ENCODE data around the gene RSL24D1.

RSL24D1 gene

GRCh38 chr15:55230953-55231352 is 34.2 kb upstream of the RSL24D1 start:
- Histone ChIP-seq H3K9me3 (ENCODE audit: insufficient read depth, low read depth, low read length) (no peaks in the 10 kb centered on the region), H3K27me3 (ENCODE audit: insufficient read depth, low read length, poor library complexity, severe bottlenecking) (no peaks in the 10 kb centered on the region), H3K4me1 (ENCODE audit: insufficient read depth, low read length, poor library complexity, severe bottlenecking) (peaks cover 25% of the 10 kb centered on the region), H3K79me2 (ENCODE audit: insufficient read depth, low read length) (peaks cover 15% of the 10 kb centered on the region; the same call in 1 of the 2 replicates), H4K20me1 (ENCODE audit: insufficient read depth, low read length, poor library complexity, severe bottlenecking) (no peaks in the 10 kb centered on the region), H2AFZ (ENCODE audit: low read length) (no peak overlapping the region), H3K4me3 (ENCODE audit: low read length, poor library complexity, severe bottlenecking) (no peak overlapping the region), H3K4me2 (ENCODE audit: low read depth, low read length, poor library complexity, severe bottlenecking) (no peak overlapping the region), H3F3A (ENCODE audit: low read depth) (peaks cover 2% of the 10 kb centered on the region; the same call in 1 of the 2 replicates), H3K9ac (ENCODE audit: low read depth, low read length, poor library complexity, severe bottlenecking) (no peak overlapping the region), H3K9me2 (replicated peaks; ENCODE audit: low read depth, low read length) (no peaks in the 10 kb centered on the region), H3K36me3 (ENCODE audit: insufficient read depth, low read length) (peaks cover 45% of the 10 kb centered on the region)
- TF ChIP-seq CTCF (conservative IDR thresholded peaks at IDR 0.05; ENCODE audit: low read length) (no peak), EZH2phosphoT487 (IDR thresholded peaks at IDR 0.05; ENCODE audit: borderline replicate concordance) (no peak)

- H3K9ac ChIP-seq (ENCODE audit: low read depth, low read length, poor library complexity, severe bottlenecking): peak overlapping the region; percentile 5
- peak overlapping the region; percentile 4 for H3K4me2 ChIP-seq (ENCODE audit: low read depth, low read length, poor library complexity, severe bottlenecking)
These were observed 33.4 kb upstream of the RSL24D1 start for GRCh38 chr15:55230051-55230670.

GRCh38 chr15:55226127-55226526 is 29.4 kb upstream of the RSL24D1 start:
- Histone ChIP-seq H3K9me3 (ENCODE audit: insufficient read depth, low read depth, low read length) (no peaks in the 10 kb centered on the region), H3K9me2 (replicated peaks; ENCODE audit: low read depth, low read length) (no peaks in the 10 kb centered on the region), H3K4me3 (ENCODE audit: low read length, poor library complexity, severe bottlenecking) (no peak overlapping the region), H2AFZ (ENCODE audit: low read length) (no peak overlapping the region), H3F3A (ENCODE audit: low read depth) (peaks cover 12% of the 10 kb centered on the region; the same call in 1 of the 2 replicates), H3K36me3 (ENCODE audit: insufficient read depth, low read length) (peaks cover 35% of the 10 kb centered on the region), H4K20me1 (ENCODE audit: insufficient read depth, low read length, poor library complexity, severe bottlenecking) (no peaks in the 10 kb centered on the region), H3K4me1 (ENCODE audit: insufficient read depth, low read length, poor library complexity, severe bottlenecking) (peaks cover 71% of the 10 kb centered on the region), H3K9ac (ENCODE audit: low read depth, low read length, poor library complexity, severe bottlenecking) (no peak overlapping the region), H3K4me2 (ENCODE audit: low read depth, low read length, poor library complexity, severe bottlenecking) (no peak overlapping the region), H3K27me3 (ENCODE audit: insufficient read depth, low read length, poor library complexity, severe bottlenecking) (no peaks in the 10 kb centered on the region), H3K79me2 (ENCODE audit: insufficient read depth, low read length) (peaks cover 4% of the 10 kb centered on the region; the same call in 1 of the 2 replicates)
- TF ChIP-seq CTCF (conservative IDR thresholded peaks at IDR 0.05; ENCODE audit: low read length): no peak
- TF ChIP-seq EZH2phosphoT487 (IDR thresholded peaks at IDR 0.05; ENCODE audit: borderline replicate concordance): no peak

More at GRCh38 chr15:55230051-55230670, 33.4 kb upstream of the RSL24D1 start:
- Histone ChIP-seq H3K27me3 (ENCODE audit: insufficient read depth, low read length, poor library complexity, severe bottlenecking) (no peaks in the 10 kb centered on the region), H3K79me2 (ENCODE audit: insufficient read depth, low read length) (peaks cover 14% of the 10 kb centered on the region; the same call in 1 of the 2 replicates), H3K9me2 (replicated peaks; ENCODE audit: low read depth, low read length) (no peaks in the 10 kb centered on the region), H3K4me3 (ENCODE audit: low read length, poor library complexity, severe bottlenecking) (no peak overlapping the region), H3K4me1 (ENCODE audit: insufficient read depth, low read length, poor library complexity, severe bottlenecking) (peaks cover 31% of the 10 kb centered on the region), H4K20me1 (ENCODE audit: insufficient read depth, low read length, poor library complexity, severe bottlenecking) (no peaks in the 10 kb centered on the region), H3K36me3 (ENCODE audit: insufficient read depth, low read length) (peaks cover 51% of the 10 kb centered on the region), H3K9me3 (ENCODE audit: insufficient read depth, low read depth, low read length) (no peaks in the 10 kb centered on the region), H2AFZ (ENCODE audit: low read length) (no peak overlapping the region), H3F3A (ENCODE audit: low read depth) (peaks cover 2% of the 10 kb centered on the region; the same call in 1 of the 2 replicates)
- no peak for TF ChIP-seq EZH2phosphoT487 (IDR thresholded peaks at IDR 0.05; ENCODE audit: borderline replicate concordance)
- TF ChIP-seq CTCF (conservative IDR thresholded peaks at IDR 0.05; ENCODE audit: low read length): no peak

Data from Loucy (cell line).